ENCODE measurements around the gene ARHGEF26.

The ARHGEF26 gene

GRCh38 chr3:154169796-154170110 is 48.6 kb downstream of the ARHGEF26 start:
- no peak for TF ChIP-seq PAX5 (IDR thresholded peaks at IDR 0.05; ENCODE audit: insufficient read depth, low read length, severe bottlenecking)
- TF ChIP-seq TAF1 (IDR thresholded peaks at IDR 0.05; ENCODE audit: low read depth, low read length) = no peak
- TF ChIP-seq POLR2A (IDR thresholded peaks at IDR 0.05; ENCODE audit: low read depth, low read length) = no peak
- TF ChIP-seq POU2F2 (IDR thresholded peaks at IDR 0.05; ENCODE audit: low read depth, low read length) = no peak
- TF ChIP-seq POLR2AphosphoS5 (IDR thresholded peaks at IDR 0.05; ENCODE audit: low read depth, low read length) = no peak
- no peak for TF ChIP-seq SPI1 (IDR thresholded peaks at IDR 0.05; ENCODE audit: low read depth, low read length)
- DNase-seq (ENCODE audit: insufficient read length, low spot score) = no peak
- no peak for FAIRE-seq

GRCh38 chr3:154170300-154170699 is 49.1 kb downstream of the ARHGEF26 start:
- no peak for DNase-seq (ENCODE audit: insufficient read length, low spot score)
- no peak for TF ChIP-seq POU2F2 (IDR thresholded peaks at IDR 0.05; ENCODE audit: low read depth, low read length)
- no peak for TF ChIP-seq SPI1 (IDR thresholded peaks at IDR 0.05; ENCODE audit: low read depth, low read length)
- no peak for TF ChIP-seq TAF1 (IDR thresholded peaks at IDR 0.05; ENCODE audit: low read depth, low read length)
- no peak for TF ChIP-seq POLR2A (IDR thresholded peaks at IDR 0.05; ENCODE audit: low read depth, low read length)
- TF ChIP-seq POLR2AphosphoS5 (IDR thresholded peaks at IDR 0.05; ENCODE audit: low read depth, low read length) = no peak
- TF ChIP-seq PAX5 (IDR thresholded peaks at IDR 0.05; ENCODE audit: insufficient read depth, low read length, severe bottlenecking) = no peak
- no peak for FAIRE-seq

- DNase-seq (ENCODE audit: insufficient read length, low spot score) = no peak
- no peak for TF ChIP-seq SPI1 (IDR thresholded peaks at IDR 0.05; ENCODE audit: low read depth, low read length)
- no peak for TF ChIP-seq PAX5 (IDR thresholded peaks at IDR 0.05; ENCODE audit: insufficient read depth, low read length, severe bottlenecking)
- TF ChIP-seq POLR2A (IDR thresholded peaks at IDR 0.05; ENCODE audit: low read depth, low read length) = no peak
- no peak for TF ChIP-seq POU2F2 (IDR thresholded peaks at IDR 0.05; ENCODE audit: low read depth, low read length)
- TF ChIP-seq POLR2AphosphoS5 (IDR thresholded peaks at IDR 0.05; ENCODE audit: low read depth, low read length) = no peak
- TF ChIP-seq TAF1 (IDR thresholded peaks at IDR 0.05; ENCODE audit: low read depth, low read length) = no peak
- no peak for FAIRE-seq
These were observed 53.9 kb downstream of the ARHGEF26 start for GRCh38 chr3:154175041-154175440.

- TF ChIP-seq POLR2A (IDR thresholded peaks at IDR 0.05; ENCODE audit: low read depth, low read length) = no peak
- no peak for TF ChIP-seq SPI1 (IDR thresholded peaks at IDR 0.05; ENCODE audit: low read depth, low read length)
- TF ChIP-seq POLR2AphosphoS5 (IDR thresholded peaks at IDR 0.05; ENCODE audit: low read depth, low read length) = no peak
- TF ChIP-seq PAX5 (IDR thresholded peaks at IDR 0.05; ENCODE audit: insufficient read depth, low read length, severe bottlenecking) = no peak
- no peak for TF ChIP-seq POU2F2 (IDR thresholded peaks at IDR 0.05; ENCODE audit: low read depth, low read length)
- no peak for TF ChIP-seq TAF1 (IDR thresholded peaks at IDR 0.05; ENCODE audit: low read depth, low read length)
- FAIRE-seq (no peak), DNase-seq (ENCODE audit: insufficient read length, low spot score) (no peak)
These were observed 54.8 kb downstream of the ARHGEF26 start for GRCh38 chr3:154176036-154176435.

GRCh38 chr3:154177406-154177805 is 56.2 kb downstream of the ARHGEF26 start:
- DNase-seq (ENCODE audit: insufficient read length, low spot score) = no peak
- TF ChIP-seq POU2F2 (IDR thresholded peaks at IDR 0.05; ENCODE audit: low read depth, low read length) (no peak), POLR2AphosphoS5 (IDR thresholded peaks at IDR 0.05; ENCODE audit: low read depth, low read length) (no peak), POLR2A (IDR thresholded peaks at IDR 0.05; ENCODE audit: low read depth, low read length) (no peak), TAF1 (IDR thresholded peaks at IDR 0.05; ENCODE audit: low read depth, low read length) (no peak), SPI1 (IDR thresholded peaks at IDR 0.05; ENCODE audit: low read depth, low read length) (no peak), PAX5 (IDR thresholded peaks at IDR 0.05; ENCODE audit: insufficient read depth, low read length, severe bottlenecking) (no peak)
- no peak for FAIRE-seq

GRCh38 chr3:154178172-154178571 is 57.0 kb downstream of the ARHGEF26 start:
- DNase-seq (ENCODE audit: insufficient read length, low spot score) (no peak), FAIRE-seq (no peak)
- TF ChIP-seq POLR2AphosphoS5 (IDR thresholded peaks at IDR 0.05; ENCODE audit: low read depth, low read length) = no peak
- TF ChIP-seq POU2F2 (IDR thresholded peaks at IDR 0.05; ENCODE audit: low read depth, low read length) = no peak
- TF ChIP-seq POLR2A (IDR thresholded peaks at IDR 0.05; ENCODE audit: low read depth, low read length) = no peak
- TF ChIP-seq PAX5 (IDR thresholded peaks at IDR 0.05; ENCODE audit: insufficient read depth, low read length, severe bottlenecking) = no peak
- TF ChIP-seq SPI1 (IDR thresholded peaks at IDR 0.05; ENCODE audit: low read depth, low read length) = no peak
- no peak for TF ChIP-seq TAF1 (IDR thresholded peaks at IDR 0.05; ENCODE audit: low read depth, low read length)

GRCh38 chr3:154180836-154181691 is 59.9 kb downstream of the ARHGEF26 start:
- DNase-seq (ENCODE audit: insufficient read length, low spot score) (no peak), FAIRE-seq (no peak)
- TF ChIP-seq PAX5 (IDR thresholded peaks at IDR 0.05; ENCODE audit: insufficient read depth, low read length, severe bottlenecking) (no peak), POU2F2 (IDR thresholded peaks at IDR 0.05; ENCODE audit: low read depth, low read length) (no peak), POLR2AphosphoS5 (IDR thresholded peaks at IDR 0.05; ENCODE audit: low read depth, low read length) (no peak), TAF1 (IDR thresholded peaks at IDR 0.05; ENCODE audit: low read depth, low read length) (no peak), SPI1 (IDR thresholded peaks at IDR 0.05; ENCODE audit: low read depth, low read length) (no peak), POLR2A (IDR thresholded peaks at IDR 0.05; ENCODE audit: low read depth, low read length) (no peak)

DNA sequence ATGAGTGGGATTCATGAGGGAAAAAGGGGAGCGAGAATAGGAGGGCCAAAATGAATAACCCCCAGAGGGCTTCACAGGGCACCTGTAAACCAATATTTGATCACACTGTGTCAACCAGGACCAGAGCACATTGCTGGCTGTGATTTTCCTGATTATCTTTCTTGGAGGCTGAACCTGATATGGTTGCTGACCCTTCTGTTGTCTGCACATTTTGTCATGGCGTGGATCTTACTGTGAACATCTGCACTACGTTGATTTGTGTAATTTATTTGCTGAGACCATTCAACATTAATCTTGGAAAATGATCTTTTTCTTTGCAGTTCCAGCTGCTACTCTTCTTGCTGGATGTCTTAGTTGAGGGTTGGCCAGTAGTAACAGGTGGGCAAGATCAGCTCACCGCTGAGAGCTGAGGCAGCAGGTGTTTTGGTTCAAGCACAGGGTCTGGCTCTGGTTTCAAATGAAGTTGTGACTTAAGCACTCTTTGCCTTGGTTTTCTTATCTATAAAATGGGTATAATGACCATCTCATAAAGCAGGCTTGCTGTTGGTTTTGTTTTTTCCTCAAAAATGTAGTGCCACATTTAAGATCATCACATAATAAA is 61.2 kb downstream of the ARHGEF26 start:
- FAIRE-seq (no peak), DNase-seq (ENCODE audit: insufficient read length, low spot score) (no peak)
- no peak for TF ChIP-seq POU2F2 (IDR thresholded peaks at IDR 0.05; ENCODE audit: low read depth, low read length)
- no peak for TF ChIP-seq SPI1 (IDR thresholded peaks at IDR 0.05; ENCODE audit: low read depth, low read length)
- TF ChIP-seq TAF1 (IDR thresholded peaks at IDR 0.05; ENCODE audit: low read depth, low read length) = no peak
- TF ChIP-seq PAX5 (IDR thresholded peaks at IDR 0.05; ENCODE audit: insufficient read depth, low read length, severe bottlenecking) = no peak
- no peak for TF ChIP-seq POLR2AphosphoS5 (IDR thresholded peaks at IDR 0.05; ENCODE audit: low read depth, low read length)
- no peak for TF ChIP-seq POLR2A (IDR thresholded peaks at IDR 0.05; ENCODE audit: low read depth, low read length)

DNA sequence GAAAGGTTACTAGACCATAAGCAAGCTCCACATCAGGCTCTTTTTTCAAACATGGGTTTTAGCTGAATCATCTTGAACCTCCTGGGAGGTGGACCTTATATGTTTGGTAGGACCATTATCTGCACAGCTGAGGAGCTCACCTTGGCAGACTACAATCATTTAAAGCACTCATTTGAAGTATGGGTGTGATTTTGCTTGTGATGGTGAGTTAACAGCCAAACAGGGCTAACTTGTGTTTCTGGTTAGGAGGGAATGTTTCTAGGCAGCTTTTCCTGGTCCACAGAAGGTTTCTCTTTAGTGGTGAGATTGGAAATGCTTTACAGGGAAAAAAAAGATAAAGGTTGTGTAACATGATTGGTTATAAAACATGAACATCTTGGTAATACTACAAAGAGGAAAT is 61.8 kb downstream of the ARHGEF26 start:
- DNase-seq (ENCODE audit: insufficient read length, low spot score) = no peak
- no peak for FAIRE-seq
- TF ChIP-seq PAX5 (IDR thresholded peaks at IDR 0.05; ENCODE audit: insufficient read depth, low read length, severe bottlenecking) = no peak
- no peak for TF ChIP-seq POLR2A (IDR thresholded peaks at IDR 0.05; ENCODE audit: low read depth, low read length)
- no peak for TF ChIP-seq SPI1 (IDR thresholded peaks at IDR 0.05; ENCODE audit: low read depth, low read length)
- TF ChIP-seq POU2F2 (IDR thresholded peaks at IDR 0.05; ENCODE audit: low read depth, low read length) = no peak
- TF ChIP-seq POLR2AphosphoS5 (IDR thresholded peaks at IDR 0.05; ENCODE audit: low read depth, low read length) = no peak
- TF ChIP-seq TAF1 (IDR thresholded peaks at IDR 0.05; ENCODE audit: low read depth, low read length) = no peak
